GM12865 (cell line): ENCODE measurements around the gene TMEM232.

ENCODE experiments used
- DNase-seq: peaks from one replicate; pipeline ENCODE4 v3.0.0; 2010; ENCODE audit warnings: low read depth
- H3K4me3 ChIP-seq: 2 replicates; pipeline ENCODE4 v1.5.1; 2011; ENCODE audit warnings: mild to moderate bottlenecking, low read depth, low read length, control low read depth
- TF ChIP-seq, protein P1 (sequence below): IDR thresholded peaks from 2 replicates; pipeline ENCODE4 v1.5.1; 2011; ENCODE audit warnings: low read length, control low read depth, low read depth, inconsistent platforms; ENCODE audit not compliant: insufficient read depth; ENCODE audit errors: missing control alignments

TMEM232 gene

GRCh38 chr5:110625376-110625999 lies 101.0 kb downstream of the TMEM232 start:
- no peak overlapping the region for H3K4me3 ChIP-seq
- DNase-seq: peak; percentile 10
- TF ChIP-seq, protein P1, sequence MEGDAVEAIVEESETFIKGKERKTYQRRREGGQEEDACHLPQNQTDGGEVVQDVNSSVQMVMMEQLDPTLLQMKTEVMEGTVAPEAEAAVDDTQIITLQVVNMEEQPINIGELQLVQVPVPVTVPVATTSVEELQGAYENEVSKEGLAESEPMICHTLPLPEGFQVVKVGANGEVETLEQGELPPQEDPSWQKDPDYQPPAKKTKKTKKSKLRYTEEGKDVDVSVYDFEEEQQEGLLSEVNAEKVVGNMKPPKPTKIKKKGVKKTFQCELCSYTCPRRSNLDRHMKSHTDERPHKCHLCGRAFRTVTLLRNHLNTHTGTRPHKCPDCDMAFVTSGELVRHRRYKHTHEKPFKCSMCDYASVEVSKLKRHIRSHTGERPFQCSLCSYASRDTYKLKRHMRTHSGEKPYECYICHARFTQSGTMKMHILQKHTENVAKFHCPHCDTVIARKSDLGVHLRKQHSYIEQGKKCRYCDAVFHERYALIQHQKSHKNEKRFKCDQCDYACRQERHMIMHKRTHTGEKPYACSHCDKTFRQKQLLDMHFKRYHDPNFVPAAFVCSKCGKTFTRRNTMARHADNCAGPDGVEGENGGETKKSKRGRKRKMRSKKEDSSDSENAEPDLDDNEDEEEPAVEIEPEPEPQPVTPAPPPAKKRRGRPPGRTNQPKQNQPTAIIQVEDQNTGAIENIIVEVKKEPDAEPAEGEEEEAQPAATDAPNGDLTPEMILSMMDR: peak; percentile 15

DNA sequence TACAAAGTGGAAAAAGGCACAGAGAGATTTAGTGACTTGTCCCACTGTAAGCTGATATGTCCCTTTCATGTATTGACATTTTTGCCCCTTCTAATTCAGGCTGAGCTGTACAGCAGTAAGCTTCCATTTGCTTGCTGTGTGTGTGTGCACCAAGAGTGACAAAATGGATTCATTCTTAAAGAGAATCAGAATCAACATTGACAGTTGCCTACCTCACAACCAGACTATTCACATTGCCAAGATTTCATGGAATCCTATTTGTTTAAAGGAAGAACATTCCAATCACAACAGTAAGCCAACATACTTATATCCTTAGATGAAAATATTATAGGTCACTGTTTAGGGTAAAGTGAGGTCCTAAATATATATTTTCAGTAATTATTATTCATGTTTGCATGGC lies 102.6 kb downstream of the TMEM232 start:
- TF ChIP-seq, protein P1: no peak
- DNase-seq: no peak
- no peak overlapping the region for H3K4me3 ChIP-seq

DNA sequence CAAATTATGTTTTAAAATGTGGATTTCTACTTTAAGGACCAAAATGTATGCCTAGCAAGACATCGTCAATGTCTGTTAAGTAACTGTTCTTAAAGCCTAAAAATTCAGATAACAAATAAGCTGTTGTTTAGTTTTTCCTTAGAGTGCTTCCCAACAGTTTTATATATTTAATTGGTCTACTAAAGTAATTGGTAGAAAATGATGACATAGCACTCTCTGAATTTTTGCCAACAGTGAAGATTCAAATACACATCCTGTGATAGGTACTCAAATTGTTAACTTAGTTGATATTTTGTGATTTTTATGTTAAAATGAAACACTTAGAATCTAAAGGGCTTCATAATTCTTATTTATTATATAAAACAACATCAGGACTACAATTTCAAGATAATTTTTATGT lies 107.5 kb downstream of the TMEM232 start:
- TF ChIP-seq, protein P1: no peak
- no peak for DNase-seq
- no peak overlapping the region for H3K4me3 ChIP-seq

DNA sequence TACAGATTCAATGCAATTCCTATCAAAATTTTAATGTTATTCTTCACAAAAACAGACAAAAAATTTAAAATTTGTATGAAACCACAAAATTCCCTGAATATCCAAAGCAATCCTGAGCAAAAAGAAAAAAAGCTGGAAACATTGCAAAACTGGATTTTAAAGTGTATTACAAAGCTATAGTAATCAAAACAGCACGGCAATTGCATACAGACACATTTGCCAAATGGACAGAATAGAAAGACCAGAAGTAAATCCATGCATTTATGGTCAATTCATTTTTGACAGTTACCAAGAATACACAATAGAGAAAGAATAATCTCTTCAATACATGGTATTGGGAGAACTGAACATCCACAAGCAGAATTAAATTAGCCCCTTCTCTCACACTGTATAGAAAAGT lies 110.5 kb downstream of the TMEM232 start:
- DNase-seq: no peak
- TF ChIP-seq, protein P1: no peak
- no peak overlapping the region for H3K4me3 ChIP-seq

DNA sequence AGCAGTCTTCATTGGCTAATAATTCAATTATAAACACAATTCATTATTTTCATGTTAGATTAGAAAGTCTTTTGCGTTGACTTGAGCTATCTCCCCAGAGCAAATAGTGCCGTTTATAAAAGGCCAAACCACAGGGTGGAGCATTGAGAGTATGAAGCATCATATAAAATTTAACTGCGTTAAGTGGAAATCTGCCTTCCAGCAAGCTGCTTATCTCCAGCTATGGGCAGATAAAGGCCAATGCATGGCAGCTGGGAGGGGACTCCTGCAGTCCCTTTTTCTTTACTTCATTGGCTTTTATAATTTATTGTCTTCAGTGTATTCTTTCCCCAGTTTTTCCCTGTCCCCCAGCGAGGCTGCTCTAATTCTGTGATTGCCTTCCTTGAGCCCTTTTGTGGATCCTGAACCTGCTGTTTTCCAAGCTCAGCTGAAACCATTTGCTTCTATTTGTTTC lies 113.7 kb downstream of the TMEM232 start:
- TF ChIP-seq, protein P1: no peak
- DNase-seq: no peak
- H3K4me3 ChIP-seq: no peak overlapping the region

DNA sequence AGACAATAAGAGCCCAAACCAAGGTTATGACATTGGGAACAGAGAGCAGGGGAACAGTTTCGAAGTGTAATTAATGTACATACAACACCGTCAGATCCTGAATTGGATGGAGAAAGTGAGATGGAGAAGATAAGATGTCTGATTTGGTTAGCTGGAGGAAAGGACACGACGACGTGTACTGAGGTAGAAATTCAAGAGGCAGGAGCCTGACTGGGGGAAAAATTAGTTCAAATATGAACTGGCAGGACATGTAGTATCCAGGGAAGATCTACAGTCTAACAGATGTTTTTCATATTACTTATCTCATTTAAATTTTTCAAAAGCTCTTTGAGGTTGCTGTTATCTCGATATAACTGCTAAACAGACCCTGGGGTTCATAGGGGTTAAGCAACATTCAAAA lies 114.7 kb downstream of the TMEM232 start:
- no peak for DNase-seq
- H3K4me3 ChIP-seq: no peak overlapping the region
- TF ChIP-seq, protein P1: no peak

GRCh38 chr5:110594866-110595265 lies 131.6 kb downstream of the TMEM232 start:
- TF ChIP-seq, protein P1: no peak

More at GRCh38 chr5:110594866-110595265, 131.6 kb downstream of the TMEM232 start:
- no peak for DNase-seq
- H3K4me3 ChIP-seq: no peak overlapping the region
